NCI-H2196 treated with DMSO at 0.1 percent for 48 hours (cell line): ENCODE results near the gene AFAP1.

Experiments
- DNase-seq: peaks from one replicate; lab custom pipeline; 2025; ENCODE audit not compliant: unreplicated experiment; lab: John Stamatoyannopoulos, UW

AFAP1 gene

GRCh38 chr4:7740866-7741525 lies 198.7 kb downstream of the AFAP1 start:
- no peak for DNase-seq

DNA sequence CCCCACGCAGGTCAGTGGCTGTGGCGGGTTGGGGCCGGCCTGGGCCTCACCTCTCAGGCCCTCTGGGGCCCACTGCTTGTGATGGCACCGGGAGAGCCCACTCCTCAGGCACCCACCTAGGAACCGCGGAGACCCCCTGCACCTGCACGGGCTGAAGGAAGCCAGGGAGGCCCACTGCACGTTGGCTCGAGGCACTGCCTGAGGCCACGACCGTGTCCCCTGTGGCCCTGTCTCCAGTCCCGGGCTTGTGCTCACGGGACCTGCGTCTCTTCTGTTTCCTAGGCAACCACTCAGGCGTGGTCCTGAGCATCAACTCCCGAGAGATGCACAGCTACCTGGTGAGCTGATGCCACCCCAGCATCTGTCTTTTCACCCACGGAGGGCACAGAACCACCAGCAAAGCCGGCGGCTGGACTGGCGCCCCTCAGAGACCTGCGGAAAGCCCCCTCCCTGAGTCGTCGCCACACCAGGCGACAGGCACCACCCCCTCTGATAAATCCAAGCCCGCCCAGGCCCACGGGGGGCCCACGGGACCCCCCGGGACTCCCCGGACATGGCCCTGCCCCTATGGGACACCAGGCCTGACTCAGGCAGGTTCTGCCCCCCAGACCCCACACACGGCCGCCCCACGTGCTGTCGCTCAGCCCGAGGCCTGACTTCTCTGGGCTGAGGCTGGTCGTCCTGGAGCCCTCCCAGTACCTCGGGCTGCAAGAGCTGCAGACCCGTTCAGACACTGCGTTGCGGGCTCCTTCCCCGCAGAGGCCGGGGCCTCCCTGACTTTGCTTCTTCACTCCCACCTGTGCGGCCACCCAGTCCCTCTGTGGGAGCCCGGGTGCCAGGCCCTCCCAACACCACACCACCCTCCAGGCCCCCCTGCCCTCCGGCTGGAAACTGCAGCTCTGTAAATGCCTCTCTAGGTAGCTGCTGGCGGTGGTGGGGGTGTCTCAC lies 199.5 kb downstream of the AFAP1 start:
- no peak for DNase-seq

- DNase-seq: no peak
These were observed 200.4 kb downstream of the AFAP1 start for GRCh38 chr4:7739077-7739917.

DNA sequence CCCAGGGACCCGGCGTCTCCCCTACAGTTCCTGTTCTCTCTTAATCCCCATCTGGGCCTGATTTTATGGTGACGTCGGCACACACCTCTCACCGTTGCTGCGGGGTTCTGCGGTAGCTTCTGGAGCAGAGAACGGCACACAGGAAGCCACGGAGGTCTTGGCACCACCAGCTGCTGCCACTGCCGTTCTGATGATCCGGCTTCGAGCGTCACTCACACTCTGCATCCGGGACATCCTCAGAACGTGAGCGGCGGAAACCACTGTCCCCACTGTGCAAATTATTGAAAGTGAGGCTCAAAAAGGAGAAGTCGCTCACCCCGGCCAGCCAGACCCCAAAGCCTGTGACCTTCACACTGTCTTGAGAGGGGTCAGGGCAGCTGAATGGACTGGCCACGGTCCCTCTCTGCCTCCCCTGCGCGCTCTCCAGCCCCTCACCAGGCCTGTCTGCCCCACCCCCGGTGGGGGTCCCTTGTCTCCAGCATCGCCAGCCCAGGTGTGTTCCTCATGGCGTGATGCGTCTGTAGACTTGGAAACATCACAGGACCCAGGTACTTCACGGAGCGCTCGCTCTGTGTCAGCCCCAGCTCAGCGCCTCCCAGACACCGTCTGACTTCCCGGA lies 201.1 kb downstream of the AFAP1 start:
- no peak for DNase-seq

DNA sequence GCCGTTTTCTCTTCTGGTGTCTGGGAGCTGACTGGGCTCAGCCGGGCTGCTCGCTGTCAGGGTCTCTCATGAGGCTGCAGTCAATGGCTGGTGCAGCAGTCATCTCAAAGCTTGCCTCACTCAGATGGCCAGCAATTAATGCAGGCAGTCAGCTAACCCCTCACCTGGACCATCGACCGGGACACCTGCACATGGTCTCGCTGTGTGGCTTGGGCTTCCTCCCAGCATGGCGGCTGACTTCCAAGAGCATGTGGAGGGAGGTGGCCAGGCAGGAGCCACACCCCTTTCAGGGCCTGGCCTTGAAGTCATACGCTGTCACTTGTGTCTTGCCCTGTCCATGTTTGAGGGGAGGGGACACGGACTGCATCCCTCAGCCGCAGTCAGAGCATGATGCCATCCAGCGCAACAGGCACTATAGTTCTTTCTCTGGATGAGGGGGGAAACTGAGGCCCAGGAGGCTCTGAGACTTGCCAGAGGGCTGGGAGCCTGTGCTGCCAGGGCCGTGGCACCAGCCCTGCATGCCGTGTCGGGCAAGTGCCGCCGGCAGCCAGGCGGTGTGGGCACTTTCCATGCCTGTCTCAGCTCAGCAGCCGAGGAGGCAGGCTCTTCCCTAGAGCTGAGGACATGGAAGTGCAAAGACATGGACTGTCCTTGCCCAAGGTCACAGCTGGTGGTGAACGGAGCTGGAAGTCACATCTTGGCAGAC lies 201.8 kb downstream of the AFAP1 start:
- no peak for DNase-seq

DNA sequence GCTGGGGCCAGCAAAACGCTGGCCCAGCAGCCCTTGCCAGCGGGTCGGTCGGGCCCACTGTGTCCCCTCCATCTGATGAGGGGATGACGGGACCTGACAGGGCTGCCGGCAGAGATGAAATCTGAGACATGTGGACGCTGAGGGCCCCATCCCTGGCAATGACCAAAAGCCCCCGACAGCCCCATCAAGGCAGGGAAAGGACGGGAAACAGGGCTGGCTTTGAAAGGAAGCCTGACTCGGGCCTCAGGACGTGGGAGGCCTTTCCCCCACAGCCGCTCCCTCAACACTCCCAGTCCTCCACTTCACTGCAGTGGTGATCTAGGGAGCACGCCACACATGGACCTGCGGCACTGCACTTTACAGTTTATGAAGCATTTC lies 202.4 kb downstream of the AFAP1 start:
- DNase-seq: no peak

GRCh38 chr4:7736436-7737267 lies 203.0 kb downstream of the AFAP1 start:
- DNase-seq: no peak

GRCh38 chr4:7735961-7736360 lies 203.7 kb downstream of the AFAP1 start:
- DNase-seq: no peak

GRCh38 chr4:7735395-7735794 lies 204.3 kb downstream of the AFAP1 start:
- no peak for DNase-seq

- no peak for DNase-seq
These were observed 204.9 kb downstream of the AFAP1 start for GRCh38 chr4:7734651-7735260.

DNA sequence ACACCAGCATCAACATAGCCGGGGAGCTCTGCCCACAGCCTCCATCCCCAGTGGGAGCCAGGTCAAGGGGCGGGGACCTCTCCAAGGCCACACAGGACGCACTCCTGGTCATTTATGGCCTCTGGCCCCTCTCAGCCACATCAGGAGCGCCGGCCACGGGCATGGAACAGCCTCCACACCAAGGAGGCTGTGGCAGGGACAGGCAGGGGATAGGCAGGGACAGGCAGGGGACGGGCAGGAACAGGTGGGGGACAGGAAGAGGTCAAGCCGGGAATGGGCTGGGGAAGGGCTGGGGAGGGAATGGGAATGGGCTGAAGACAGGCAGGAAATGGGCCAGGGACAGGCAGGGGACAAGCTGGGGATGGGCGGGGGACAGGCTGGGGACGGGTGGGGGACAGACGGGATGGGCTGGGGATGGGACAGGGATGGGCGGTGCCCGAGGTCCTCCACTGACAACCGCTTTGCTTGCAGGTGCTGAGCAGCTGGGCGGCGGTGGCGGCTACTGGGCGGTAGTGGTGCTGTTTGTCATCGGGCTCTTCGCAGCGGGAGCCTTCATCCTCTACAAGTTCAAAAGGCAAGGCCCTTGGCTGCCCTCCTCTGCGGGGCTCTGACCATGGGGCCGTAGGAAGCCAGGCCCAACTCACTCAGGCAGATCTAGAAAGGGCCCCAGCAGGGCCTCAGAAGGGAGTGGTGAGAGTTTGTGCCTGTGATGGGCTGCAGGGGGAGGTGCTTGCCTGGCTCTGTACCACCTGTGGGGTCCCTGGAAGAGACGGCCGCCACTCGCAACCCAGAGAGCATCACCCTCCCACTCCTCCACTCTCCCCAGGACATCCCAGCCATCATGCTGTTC lies 205.6 kb downstream of the AFAP1 start:
- no peak for DNase-seq

DNA sequence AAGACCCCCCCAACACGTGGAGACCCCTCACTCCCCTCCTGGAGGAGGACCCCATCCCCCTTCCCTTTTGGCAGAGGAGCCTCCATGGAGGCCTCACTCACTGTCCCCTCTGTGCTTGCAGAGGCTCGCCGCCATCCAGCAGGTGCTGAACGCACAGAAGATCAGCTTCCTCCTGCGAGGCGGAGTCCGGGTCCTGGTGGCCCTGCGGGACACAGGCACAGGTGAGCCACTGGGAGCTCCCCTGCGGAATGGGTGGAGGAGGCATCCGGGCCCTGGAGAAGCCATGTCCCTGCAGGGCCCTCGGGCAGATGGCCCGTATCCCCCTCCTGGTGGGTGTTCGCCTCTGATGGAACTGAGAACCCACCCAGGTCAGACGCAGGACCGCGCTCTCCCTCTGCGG lies 206.5 kb downstream of the AFAP1 start:
- DNase-seq: no peak

GRCh38 chr4:7732263-7732662 lies 207.4 kb downstream of the AFAP1 start:
- no peak for DNase-seq

DNA sequence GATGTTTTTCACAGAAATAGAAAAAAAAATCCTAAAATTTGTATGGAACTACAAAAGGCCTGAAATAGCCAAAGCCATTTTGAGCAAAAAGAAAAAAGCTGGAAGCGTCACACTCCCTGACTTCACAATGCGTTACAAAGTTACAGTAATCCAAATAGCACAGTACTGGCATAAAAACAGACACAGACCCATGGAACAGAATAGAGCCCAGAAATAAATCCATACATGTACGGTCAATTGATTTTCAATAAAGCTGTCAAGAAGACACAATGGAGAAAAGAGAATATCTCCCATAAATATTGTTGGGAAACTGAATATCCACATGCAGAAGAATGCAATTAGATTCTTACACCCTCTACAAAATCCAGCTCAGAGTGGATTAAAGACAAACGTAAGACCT lies 208.2 kb downstream of the AFAP1 start:
- DNase-seq: no peak

DNA sequence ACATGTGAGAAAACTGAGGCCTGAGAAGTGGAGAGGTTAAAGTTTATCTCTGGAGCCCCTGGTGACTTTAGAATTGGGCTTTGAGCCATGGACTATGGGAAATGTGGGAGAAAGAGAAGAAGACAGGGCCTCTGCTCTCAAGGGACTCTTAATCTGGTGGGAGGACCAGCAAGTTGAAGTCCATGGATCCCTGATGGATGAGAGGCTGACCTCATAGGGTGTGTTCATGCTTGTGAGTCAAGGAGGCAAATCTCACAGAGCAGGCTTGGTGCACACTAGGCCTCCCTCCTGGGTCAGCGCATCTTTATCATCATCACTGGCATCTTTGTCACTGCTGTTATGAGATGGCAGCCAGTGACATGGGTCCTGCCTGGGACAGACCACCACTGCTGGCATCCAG lies 211.9 kb downstream of the AFAP1 start:
- DNase-seq: no peak

GRCh38 chr4:7726665-7727413 lies 212.8 kb downstream of the AFAP1 start:
- DNase-seq: no peak

GRCh38 chr4:7725951-7726350 lies 213.7 kb downstream of the AFAP1 start:
- DNase-seq: no peak

DNA sequence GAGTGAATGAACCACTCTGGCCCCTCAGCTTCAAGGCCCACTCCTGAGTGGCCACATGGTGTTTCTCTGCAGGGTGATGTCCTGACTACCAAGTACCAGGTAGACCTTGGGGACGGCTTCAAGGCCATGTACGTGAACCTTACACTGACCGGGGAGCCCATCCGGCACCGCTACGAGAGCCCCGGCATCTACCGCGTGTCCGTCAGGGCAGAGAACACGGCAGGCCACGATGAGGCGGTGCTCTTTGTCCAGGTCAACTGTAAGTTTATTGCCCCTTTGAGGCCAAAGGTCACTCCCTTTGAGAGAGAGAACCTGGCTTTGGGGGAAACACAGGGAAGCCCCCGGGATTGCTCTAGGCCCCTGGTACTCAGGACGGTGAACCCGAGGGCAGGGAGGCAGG lies 216.0 kb downstream of the AFAP1 start:
- no peak for DNase-seq
